Keratinocyte (primary cell): ENCODE results near the gene RFX2. TPM values are rescaled to one million over a fixed set of nuclear protein-coding genes. Genes with fewer than 3 reads are reported as not detected.

Experiments used
- DNase-seq: peaks from one replicate; pipeline ENCODE4 v3.0.0-alpha.2; 2011; ENCODE audit warnings: low read depth, missing footprints, low spot score
- FAIRE-seq: peaks from 2 replicates; lab custom pipeline; 2011; peaks lifted over from hg19 to GRCh38; lab: Jason Lieb, UNC
- H2AFZ ChIP-seq: 2 replicates; pipeline ENCODE4 v1.6.0; 2012; ENCODE audit warnings: low read length, control low read depth, inconsistent platforms; ENCODE audit not compliant: control insufficient read depth
- H3K27ac ChIP-seq: 2 replicates; pipeline ENCODE4 v1.5.1; 2011; ENCODE audit warnings: low read length; ENCODE audit not compliant: control insufficient read depth, insufficient read depth
- H3K27me3 ChIP-seq: 3 replicates; pipeline ENCODE4 v1.6.0; 2011; ENCODE audit warnings: low read length; ENCODE audit not compliant: control insufficient read depth, insufficient read depth; ENCODE audit errors: extremely low read depth
- H3K36me3 ChIP-seq, 2 experiments: 2 replicates in 1 of 2; 3 replicates in 1 of 2; pipeline ENCODE4 v1.5.1; 2011; ENCODE audit warnings: low read length in 2 of 2, mild to moderate bottlenecking in 1 of 2; ENCODE audit not compliant: control insufficient read depth in 2 of 2, insufficient read depth in 2 of 2; ENCODE audit errors: extremely low read depth in 1 of 2
- H3K4me1 ChIP-seq: 3 replicates; pipeline ENCODE4 v1.5.1; 2011; ENCODE audit warnings: low read length; ENCODE audit not compliant: control insufficient read depth, insufficient read depth; ENCODE audit errors: extremely low read depth
- H3K4me2 ChIP-seq: 3 replicates; pipeline ENCODE4 v1.6.0; 2011; ENCODE audit warnings: low read depth, low read length; ENCODE audit not compliant: control insufficient read depth, insufficient read depth; ENCODE audit errors: extremely low read depth
- H3K4me3 ChIP-seq, 3 experiments: fragments of 200-600 bp in 1 of 3; sonication (generic) in 1 of 3; 2 replicates in 2 of 3; 3 replicates in 1 of 3; pipeline ENCODE4 v1.5.1; 2011 to 2016; ENCODE audit warnings: low read length in 3 of 3, mild to moderate bottlenecking in 3 of 3, control low read depth in 2 of 3, inconsistent platforms in 1 of 3, low read depth in 1 of 3, mixed read lengths in 1 of 3, mixed run types in 1 of 3, moderate library complexity in 1 of 3; ENCODE audit not compliant: control insufficient read depth in 2 of 3, insufficient read depth in 2 of 3; ENCODE audit errors: extremely low read depth in 1 of 3
- H3K79me2 ChIP-seq: 2 replicates; pipeline ENCODE4 v1.6.0; 2012; ENCODE audit warnings: low read length; ENCODE audit not compliant: control insufficient read depth, insufficient read depth
- H3K9ac ChIP-seq: 3 replicates; pipeline ENCODE4 v1.6.0; 2011; ENCODE audit warnings: low read length; ENCODE audit not compliant: control insufficient read depth, insufficient read depth; ENCODE audit errors: extremely low read depth
- H3K9me1 ChIP-seq: 3 replicates; pipeline ENCODE4 v1.6.0; 2011; ENCODE audit warnings: low read length; ENCODE audit not compliant: control insufficient read depth, insufficient read depth; ENCODE audit errors: extremely low read depth
- H3K9me3 ChIP-seq: 2 replicates; pipeline ENCODE4 v1.5.1; 2012; ENCODE audit warnings: low read depth, low read length; ENCODE audit not compliant: control insufficient read depth
- H4K20me1 ChIP-seq: 3 replicates; pipeline ENCODE4 v1.6.0; 2011; ENCODE audit warnings: low read length; ENCODE audit not compliant: control insufficient read depth, insufficient read depth; ENCODE audit errors: extremely low read depth
- CTCF ChIP-seq, 3 experiments: IDR thresholded peaks in 1 of 3; conservative IDR thresholded peaks in 1 of 3; optimal IDR thresholded peaks in 1 of 3; 2 replicates in 2 of 3; 3 replicates in 1 of 3; pipeline versions ENCODE3 to v1.5.1; 2011; ENCODE audit warnings: low read length in 3 of 3, mild to moderate bottlenecking in 3 of 3, moderate library complexity in 2 of 3, control low read depth in 1 of 3, inconsistent platforms in 1 of 3; ENCODE audit not compliant: insufficient read depth in 2 of 3; ENCODE audit errors: extremely low read depth in 1 of 3
- EZH2 ChIP-seq: IDR thresholded peaks from one replicate; pipeline ENCODE4 v1.6.1; 2012; ENCODE audit warnings: inconsistent platforms, mild to moderate bottlenecking, low read length, moderate library complexity
- dilution Hi-C: fragments of 300-500 bp; cut with MboI; formaldehyde crosslinking; loops from one replicate; pipeline ENCODE4 v1.7.0; 2020; ENCODE audit warnings: low sequenced_read_pairs; ENCODE audit not compliant: extremely low pct_ligation_motif_present
- polyA plus RNA-seq, 5 experiments: library from polyadenylated mRNA; depleted of rRNA in 3 of 5; stranded (reverse) in 3 of 5; stranded (forward) in 1 of 5; unstranded in 1 of 5; fragments of >200 nt; gene quantifications; 1 replicate in 1 of 5; 2 replicates in 3 of 5; 3 replicates in 1 of 5; pipeline versions ENCODE4 v1.2.1 to v1.2.3, GENCODE V29; 2011 to 2012; ENCODE audit warnings: missing spikeins in 2 of 5, low read depth in 1 of 5, low replicate concordance in 1 of 5

RFX2 gene
- polyA plus RNA-seq, 1 donor (not counting 4 experiments of a cell fraction or from before 2014, with no cell fraction given) = 5.8 TPM

DNA sequence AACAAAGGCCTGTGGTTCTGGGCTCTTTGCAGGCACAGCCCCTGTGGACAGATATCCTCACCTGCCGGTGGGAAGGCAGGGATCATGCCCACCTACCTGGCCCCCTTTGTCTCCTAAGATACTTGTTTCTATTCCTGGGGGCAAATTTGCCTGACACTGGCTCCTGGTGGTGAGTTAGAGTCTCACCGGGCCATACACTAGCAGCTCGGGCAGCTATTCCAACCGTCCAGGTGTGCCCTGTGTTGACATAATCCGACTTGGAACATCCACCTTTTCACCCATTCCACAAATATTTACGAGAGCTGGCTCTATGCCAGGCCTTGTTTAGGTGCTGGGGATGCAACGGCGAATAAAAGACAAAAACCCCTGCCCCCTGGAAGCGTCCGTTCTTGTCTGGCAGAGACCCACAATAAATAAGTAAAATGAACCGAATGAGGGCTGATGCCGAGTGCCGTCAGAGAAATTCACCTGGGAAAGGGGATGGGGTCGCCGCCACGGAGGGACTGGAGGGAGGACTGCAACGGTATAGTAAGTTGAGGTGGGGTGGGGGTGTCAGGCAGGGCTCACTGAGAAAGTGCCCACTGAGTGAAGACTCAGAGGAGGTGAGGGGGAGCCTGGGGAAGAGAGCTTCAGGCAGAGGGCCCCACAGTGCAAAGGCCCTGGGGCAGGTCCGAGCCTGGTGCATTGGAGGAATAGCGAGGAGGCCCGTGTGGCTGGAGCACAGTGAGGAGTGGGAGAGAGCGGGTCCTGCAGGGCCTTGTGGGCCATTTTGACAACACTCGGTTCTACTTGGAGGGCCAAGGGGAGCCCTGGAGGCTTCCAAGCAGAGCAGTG, 89.1 kb downstream of the RFX2 start:
- no peak overlapping the region for H3K9ac ChIP-seq
- H3K4me2 ChIP-seq = no peak overlapping the region
- H3K79me2 ChIP-seq = no peaks in the 10 kb centered on the region
- TF ChIP-seq EZH2 (no peak), CTCF (optimal IDR thresholded peaks at IDR 0.05 in 1 of 3, IDR thresholded peaks at IDR 0.05 in 1 of 3, conservative IDR thresholded peaks at IDR 0.05 in 1 of 3; ENCODE audit: extremely low read depth in 1 of 3, insufficient read depth in 2 of 3, low read length in 3 of 3) (no peak)
- no peaks in the 10 kb centered on the region for H3K9me1 ChIP-seq
- dilution Hi-C loops = no loop called here
- H4K20me1 ChIP-seq = no peaks in the 10 kb centered on the region
- peaks cover 10 to 14% of the 10 kb centered on the region in 2 experiments for H3K36me3 ChIP-seq
- FAIRE-seq = no peak
- H3K4me1 ChIP-seq = no peaks in the 10 kb centered on the region
- H2AFZ ChIP-seq = no peak overlapping the region
- no peak overlapping the region for H3K27ac ChIP-seq
- no peak overlapping the region for H3K4me3 ChIP-seq
- no peaks in the 10 kb centered on the region for H3K9me3 ChIP-seq
- no peak for DNase-seq
- no peaks in the 10 kb centered on the region for H3K27me3 ChIP-seq

GRCh38 chr19:6020166-6020882, 90.0 kb downstream of the RFX2 start:
- no peak for FAIRE-seq
- TF ChIP-seq CTCF (optimal IDR thresholded peaks at IDR 0.05 in 1 of 3, IDR thresholded peaks at IDR 0.05 in 1 of 3, conservative IDR thresholded peaks at IDR 0.05 in 1 of 3; ENCODE audit: extremely low read depth in 1 of 3, insufficient read depth in 2 of 3, low read length in 3 of 3) (no peak), EZH2 (no peak)

More at GRCh38 chr19:6020166-6020882, 90.0 kb downstream of the RFX2 start:
- no peak overlapping the region for H3K27ac ChIP-seq
- no peaks in the 10 kb centered on the region for H3K27me3 ChIP-seq
- H3K9me1 ChIP-seq = no peaks in the 10 kb centered on the region
- H3K9ac ChIP-seq = no peak overlapping the region
- H3K9me3 ChIP-seq = no peaks in the 10 kb centered on the region
- DNase-seq = no peak
- no peak overlapping the region for H2AFZ ChIP-seq
- H4K20me1 ChIP-seq = no peaks in the 10 kb centered on the region
- no peak overlapping the region for H3K4me2 ChIP-seq
- dilution Hi-C loops = no loop called here
- no peak overlapping the region for H3K4me3 ChIP-seq
- H3K79me2 ChIP-seq = no peaks in the 10 kb centered on the region
- H3K36me3 ChIP-seq = peaks cover 10 to 14% of the 10 kb centered on the region in 2 experiments
- no peaks in the 10 kb centered on the region for H3K4me1 ChIP-seq
